DND-41 (cell line): ENCODE data around the gene SLC43A3.

Source experiments
- EZH2 ChIP-seq: IDR thresholded peaks from 3 replicates; pipeline ENCODE4 v1.6.1; 2012; ENCODE audit warnings: borderline replicate concordance, low read depth, mild to moderate bottlenecking, moderate library complexity, low read length, inconsistent platforms; ENCODE audit not compliant: severe bottlenecking
- TF ChIP-seq, protein P1 (sequence below): IDR thresholded peaks from 2 replicates; pipeline ENCODE4 v1.5.1; 2012; ENCODE audit warnings: borderline replicate concordance, low read length, moderate library complexity, mild to moderate bottlenecking; ENCODE audit not compliant: poor library complexity, severe bottlenecking; ENCODE audit errors: extremely low read depth

DNA sequence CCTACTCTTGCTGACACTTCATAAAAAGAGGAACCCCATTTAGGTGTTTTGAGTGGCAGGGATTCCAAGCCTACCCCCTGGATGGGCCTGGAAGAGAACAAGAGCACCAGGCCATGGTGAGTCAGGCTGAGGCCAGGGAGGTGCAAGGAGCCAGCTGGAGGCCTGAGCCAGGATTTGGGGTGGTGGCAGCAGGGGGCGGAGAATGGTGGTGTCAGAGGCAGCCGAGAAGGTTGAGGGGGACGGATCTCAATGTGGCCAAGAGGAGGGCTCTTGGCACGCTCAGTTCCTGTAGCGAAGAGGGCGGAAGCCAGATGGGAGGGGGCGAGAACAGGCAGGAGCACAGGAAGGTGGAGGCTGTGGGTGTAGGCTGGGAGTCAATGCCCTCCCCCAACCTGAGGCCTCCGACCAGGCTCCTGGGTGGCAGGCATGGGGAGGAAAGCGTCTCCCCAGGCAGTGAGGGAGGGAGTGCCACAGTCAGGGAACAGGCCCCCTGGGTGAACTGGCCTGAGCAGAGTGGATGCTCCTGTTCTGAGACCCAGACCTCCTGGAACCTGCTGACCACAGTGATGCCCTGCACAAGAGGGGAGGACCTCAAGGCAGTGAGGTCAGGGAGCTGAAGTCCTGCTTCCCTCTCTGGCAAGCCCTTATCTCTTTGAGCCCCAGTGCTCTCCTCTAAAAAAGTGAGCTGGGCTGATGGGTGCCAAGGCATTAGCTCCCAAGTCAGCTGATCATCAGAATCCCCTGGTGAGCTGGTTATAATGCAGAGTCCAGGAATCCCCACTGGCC, 47.3 kb upstream of the SLC43A3 start:
- TF ChIP-seq, protein P1, sequence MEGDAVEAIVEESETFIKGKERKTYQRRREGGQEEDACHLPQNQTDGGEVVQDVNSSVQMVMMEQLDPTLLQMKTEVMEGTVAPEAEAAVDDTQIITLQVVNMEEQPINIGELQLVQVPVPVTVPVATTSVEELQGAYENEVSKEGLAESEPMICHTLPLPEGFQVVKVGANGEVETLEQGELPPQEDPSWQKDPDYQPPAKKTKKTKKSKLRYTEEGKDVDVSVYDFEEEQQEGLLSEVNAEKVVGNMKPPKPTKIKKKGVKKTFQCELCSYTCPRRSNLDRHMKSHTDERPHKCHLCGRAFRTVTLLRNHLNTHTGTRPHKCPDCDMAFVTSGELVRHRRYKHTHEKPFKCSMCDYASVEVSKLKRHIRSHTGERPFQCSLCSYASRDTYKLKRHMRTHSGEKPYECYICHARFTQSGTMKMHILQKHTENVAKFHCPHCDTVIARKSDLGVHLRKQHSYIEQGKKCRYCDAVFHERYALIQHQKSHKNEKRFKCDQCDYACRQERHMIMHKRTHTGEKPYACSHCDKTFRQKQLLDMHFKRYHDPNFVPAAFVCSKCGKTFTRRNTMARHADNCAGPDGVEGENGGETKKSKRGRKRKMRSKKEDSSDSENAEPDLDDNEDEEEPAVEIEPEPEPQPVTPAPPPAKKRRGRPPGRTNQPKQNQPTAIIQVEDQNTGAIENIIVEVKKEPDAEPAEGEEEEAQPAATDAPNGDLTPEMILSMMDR: no peak
- TF ChIP-seq EZH2: no peak
